Gastrocnemius medialis (tissue), 4 donors: ENCODE results near the gene CUEDC2.

Experiments
- CTCF ChIP-seq, 5 experiments: fragments of 450-650 bp in 3 of 5; fragments of 200-600 bp in 2 of 5; sonication (generic) in 2 of 5; IDR thresholded peaks in 4 of 5; conservative IDR thresholded peaks in 1 of 5; 1 replicate in 4 of 5; 2 replicates in 1 of 5; pipeline ENCODE4 v1.5.1; 2016 to 2019; ENCODE audit warnings: antibody characterized with exemption in 5 of 5, mild to moderate bottlenecking in 3 of 5, moderate library complexity in 3 of 5
- POLR2A ChIP-seq, 2 donors: fragments of 450-650 bp; IDR thresholded peaks; one replicate each; pipeline ENCODE4 v1.6.1; 2017; ENCODE audit warnings: antibody characterized with exemption in 2 of 2, mild to moderate bottlenecking in 2 of 2, moderate library complexity in 2 of 2

- TF ChIP-seq CTCF (IDR thresholded peaks at IDR 0.05 in 4 of 5, conservative IDR thresholded peaks at IDR 0.05 in 1 of 5), result no peak
- TF ChIP-seq POLR2A (IDR thresholded peaks at IDR 0.05), result no peak
These were observed 23.6 kb upstream of the CUEDC2 start for GRCh38 chr10:102455893-102456471.
